ENCODE data around the gene RAB3D. TPM values are rescaled to one million over a fixed set of nuclear protein-coding genes. Genes with fewer than 3 reads are reported as not detected.

Gene RAB3D
- polyA plus RNA-seq (2012; ENCODE audit: insufficient read length, low read depth) = 7.9 TPM

- TF ChIP-seq SIN3A (IDR thresholded peaks at IDR 0.05; ENCODE audit: borderline replicate concordance, insufficient read depth, low read length) = no peak
- peak; percentile 26 for TF ChIP-seq FOXP2 (optimal IDR thresholded peaks at IDR 0.05; ENCODE audit: borderline replicate concordance, extremely low read depth, extremely low read length, insufficient read depth)
- no peak for TF ChIP-seq REST (IDR thresholded peaks at IDR 0.05; ENCODE audit: insufficient read depth in 1 of 2, low read depth in 2 of 2, low read length in 2 of 2)
- peak; percentile 90 for TF ChIP-seq POLR2AphosphoS5 (IDR thresholded peaks at IDR 0.05; ENCODE audit: low read depth, low read length)
- TF ChIP-seq TAF1 (IDR thresholded peaks at IDR 0.05; ENCODE audit: borderline replicate concordance, insufficient read depth, low read length) = 0 out of 2 replicates have a peak, but pooled peaks have one; percentile 44
Observed at GRCh38 chr19:11339254-11340098, at the start of gene RAB3D. Gene RAB3D (minus strand): TSS chr19:11339657. CDS start chr19:11337399, 2,258 bp downstream.

GRCh38 chr19:11387162-11388034 is 47.9 kb upstream of the RAB3D start:
- TF ChIP-seq REST (IDR thresholded peaks at IDR 0.05; ENCODE audit: insufficient read depth in 1 of 2, low read depth in 2 of 2, low read length in 2 of 2) = no peak
- TF ChIP-seq SIN3A (IDR thresholded peaks at IDR 0.05; ENCODE audit: borderline replicate concordance, insufficient read depth, low read length) = no peak
- TF ChIP-seq FOXP2 (optimal IDR thresholded peaks at IDR 0.05; ENCODE audit: borderline replicate concordance, extremely low read depth, extremely low read length, insufficient read depth) = no peak
- TF ChIP-seq TAF1 (IDR thresholded peaks at IDR 0.05; ENCODE audit: borderline replicate concordance, insufficient read depth, low read length) = no peak

- TF ChIP-seq SIN3A (IDR thresholded peaks at IDR 0.05; ENCODE audit: borderline replicate concordance, insufficient read depth, low read length) (no peak), POLR2AphosphoS5 (IDR thresholded peaks at IDR 0.05; ENCODE audit: low read depth, low read length) (no peak), REST (IDR thresholded peaks at IDR 0.05; ENCODE audit: insufficient read depth in 1 of 2, low read depth in 2 of 2, low read length in 2 of 2) (no peak), FOXP2 (optimal IDR thresholded peaks at IDR 0.05; ENCODE audit: borderline replicate concordance, extremely low read depth, extremely low read length, insufficient read depth) (no peak), TAF1 (IDR thresholded peaks at IDR 0.05; ENCODE audit: borderline replicate concordance, insufficient read depth, low read length) (no peak)
Observed at GRCh38 chr19:11384778-11385129, 45.3 kb upstream of the RAB3D start.

- TF ChIP-seq TAF1 (IDR thresholded peaks at IDR 0.05; ENCODE audit: borderline replicate concordance, insufficient read depth, low read length) (no peak), FOXP2 (optimal IDR thresholded peaks at IDR 0.05; ENCODE audit: borderline replicate concordance, extremely low read depth, extremely low read length, insufficient read depth) (no peak), REST (IDR thresholded peaks at IDR 0.05; ENCODE audit: insufficient read depth in 1 of 2, low read depth in 2 of 2, low read length in 2 of 2) (no peak), SIN3A (IDR thresholded peaks at IDR 0.05; ENCODE audit: borderline replicate concordance, insufficient read depth, low read length) (no peak), POLR2AphosphoS5 (IDR thresholded peaks at IDR 0.05; ENCODE audit: low read depth, low read length) (no peak)
Observed at GRCh38 chr19:11383706-11384048, 44.2 kb upstream of the RAB3D start.
